AG09319 (cell line): Measurements from ENCODE around the gene RGMA.
A peak's percentile ranks its signal among the peaks of the same experiment; 100 is the strongest.

Experiments
- DNase-seq: peaks from one replicate; pipeline ENCODE4 v3.0.0-alpha.2; 2010; ENCODE audit warnings: low read depth; ENCODE audit errors: extremely low read depth
- CTCF ChIP-seq: IDR thresholded peaks from 2 replicates; pipeline ENCODE4 v1.5.1; 2011; ENCODE audit warnings: low read depth, mild to moderate bottlenecking, inconsistent platforms, low read length, moderate library complexity

Gene RGMA

GRCh38 chr15:93072011-93072410 lies 17.0 kb downstream of the RGMA start:
- no peak for TF ChIP-seq CTCF
- DNase-seq = peak; percentile 24

- DNase-seq = no peak
- no peak for TF ChIP-seq CTCF
Measured at GRCh38 chr15:93071469-93071936, 17.5 kb downstream of the RGMA start.

- no peak for TF ChIP-seq CTCF
- no peak for DNase-seq
Measured at GRCh38 chr15:93070551-93071296, 18.3 kb downstream of the RGMA start.

GRCh38 chr15:93070132-93070531 lies 18.9 kb downstream of the RGMA start:
- no peak for TF ChIP-seq CTCF
- no peak for DNase-seq

GRCh38 chr15:93068581-93069199 lies 20.3 kb downstream of the RGMA start:
- TF ChIP-seq CTCF = no peak
- DNase-seq = no peak

- no peak for TF ChIP-seq CTCF
- DNase-seq = no peak
Measured at GRCh38 chr15:93067649-93068085, 21.3 kb downstream of the RGMA start.
